ENCODE measurements around the gene PAQR4.
A peak's percentile ranks its signal among the peaks of the same experiment; 100 is the strongest.

The PAQR4 gene

GRCh38 chr16:3020247-3020603, 51.1 kb downstream of the PAQR4 start, which contains the start of gene TNFRSF12A:
Gene TNFRSF12A (plus strand): TSS chr16:3020368. CDS start chr16:3020398, 30 bp downstream.
- TF ChIP-seq, protein P1, sequence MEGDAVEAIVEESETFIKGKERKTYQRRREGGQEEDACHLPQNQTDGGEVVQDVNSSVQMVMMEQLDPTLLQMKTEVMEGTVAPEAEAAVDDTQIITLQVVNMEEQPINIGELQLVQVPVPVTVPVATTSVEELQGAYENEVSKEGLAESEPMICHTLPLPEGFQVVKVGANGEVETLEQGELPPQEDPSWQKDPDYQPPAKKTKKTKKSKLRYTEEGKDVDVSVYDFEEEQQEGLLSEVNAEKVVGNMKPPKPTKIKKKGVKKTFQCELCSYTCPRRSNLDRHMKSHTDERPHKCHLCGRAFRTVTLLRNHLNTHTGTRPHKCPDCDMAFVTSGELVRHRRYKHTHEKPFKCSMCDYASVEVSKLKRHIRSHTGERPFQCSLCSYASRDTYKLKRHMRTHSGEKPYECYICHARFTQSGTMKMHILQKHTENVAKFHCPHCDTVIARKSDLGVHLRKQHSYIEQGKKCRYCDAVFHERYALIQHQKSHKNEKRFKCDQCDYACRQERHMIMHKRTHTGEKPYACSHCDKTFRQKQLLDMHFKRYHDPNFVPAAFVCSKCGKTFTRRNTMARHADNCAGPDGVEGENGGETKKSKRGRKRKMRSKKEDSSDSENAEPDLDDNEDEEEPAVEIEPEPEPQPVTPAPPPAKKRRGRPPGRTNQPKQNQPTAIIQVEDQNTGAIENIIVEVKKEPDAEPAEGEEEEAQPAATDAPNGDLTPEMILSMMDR (conservative IDR thresholded peaks at IDR 0.05; ENCODE audit: low read depth, low read length) = no peak
- DNase-seq (ENCODE audit: low read depth) = no peak

GRCh38 chr16:3020604-3021448, 51.7 kb downstream of the PAQR4 start:
- TF ChIP-seq, protein P1 (conservative IDR thresholded peaks at IDR 0.05; ENCODE audit: low read depth, low read length) = no peak
- peak overlapping the region; percentile 64 for H3K4me3 ChIP-seq (ENCODE audit: low read length)
- DNase-seq (ENCODE audit: low read depth) = peak; percentile 79

More at GRCh38 chr16:3020247-3020603, 51.1 kb downstream of the PAQR4 start, which contains the start of gene TNFRSF12A:
- H3K4me3 ChIP-seq (ENCODE audit: low read length) = peak within 1 kb of the TSS; percentile 64

GRCh38 chr16:3021449-3022207, 52.5 kb downstream of the PAQR4 start:
- peak; percentile 80 for DNase-seq (ENCODE audit: low read depth)
- peak overlapping the region; percentile 64 for H3K4me3 ChIP-seq (ENCODE audit: low read length)
- TF ChIP-seq, protein P1 (conservative IDR thresholded peaks at IDR 0.05; ENCODE audit: low read depth, low read length) = peak; percentile 24

DNA sequence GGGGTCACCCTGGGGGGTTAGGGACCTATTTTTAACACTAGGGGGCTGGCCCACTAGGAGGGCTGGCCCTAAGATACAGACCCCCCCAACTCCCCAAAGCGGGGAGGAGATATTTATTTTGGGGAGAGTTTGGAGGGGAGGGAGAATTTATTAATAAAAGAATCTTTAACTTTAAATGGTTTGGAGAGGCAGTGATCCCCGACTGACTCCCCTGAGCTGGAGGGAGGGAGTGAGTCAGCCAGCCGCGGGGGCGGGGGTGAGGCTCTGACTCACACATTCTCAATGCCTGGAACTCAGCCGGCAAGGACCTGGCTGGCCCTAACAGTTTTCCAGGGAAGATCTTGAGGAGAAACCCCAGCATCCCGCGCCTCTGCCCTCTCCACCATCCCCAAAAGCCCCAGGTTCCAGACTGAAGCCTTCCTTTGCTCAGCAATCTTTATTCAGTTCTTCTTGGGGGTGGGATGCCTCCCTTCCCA, 53.1 kb downstream of the PAQR4 start:
- H3K4me3 ChIP-seq (ENCODE audit: low read length) = peak overlapping the region; percentile 64
- peak; percentile 90 for DNase-seq (ENCODE audit: low read depth)
- TF ChIP-seq, protein P1 (conservative IDR thresholded peaks at IDR 0.05; ENCODE audit: low read depth, low read length) = no peak

GRCh38 chr16:3022684-3023414, 53.7 kb downstream of the PAQR4 start:
- TF ChIP-seq, protein P1 (conservative IDR thresholded peaks at IDR 0.05; ENCODE audit: low read depth, low read length) = no peak
- peak overlapping the region; percentile 64 for H3K4me3 ChIP-seq (ENCODE audit: low read length)
- DNase-seq (ENCODE audit: low read depth) = no peak

Measured in retinal pigment epithelial cell (primary cell).